NCI-H1436 (cell line): ENCODE results near the gene LENG1.
"Not testable (repeated sequence)": the region's sequence is repeated elsewhere in the genome, so short reads cannot be mapped to it uniquely, and the experiment has no call there.

ENCODE experiments used
- DNase-seq: peaks from one replicate; lab custom pipeline; 2025; lab: John Stamatoyannopoulos, UW

LENG1 gene

DNA sequence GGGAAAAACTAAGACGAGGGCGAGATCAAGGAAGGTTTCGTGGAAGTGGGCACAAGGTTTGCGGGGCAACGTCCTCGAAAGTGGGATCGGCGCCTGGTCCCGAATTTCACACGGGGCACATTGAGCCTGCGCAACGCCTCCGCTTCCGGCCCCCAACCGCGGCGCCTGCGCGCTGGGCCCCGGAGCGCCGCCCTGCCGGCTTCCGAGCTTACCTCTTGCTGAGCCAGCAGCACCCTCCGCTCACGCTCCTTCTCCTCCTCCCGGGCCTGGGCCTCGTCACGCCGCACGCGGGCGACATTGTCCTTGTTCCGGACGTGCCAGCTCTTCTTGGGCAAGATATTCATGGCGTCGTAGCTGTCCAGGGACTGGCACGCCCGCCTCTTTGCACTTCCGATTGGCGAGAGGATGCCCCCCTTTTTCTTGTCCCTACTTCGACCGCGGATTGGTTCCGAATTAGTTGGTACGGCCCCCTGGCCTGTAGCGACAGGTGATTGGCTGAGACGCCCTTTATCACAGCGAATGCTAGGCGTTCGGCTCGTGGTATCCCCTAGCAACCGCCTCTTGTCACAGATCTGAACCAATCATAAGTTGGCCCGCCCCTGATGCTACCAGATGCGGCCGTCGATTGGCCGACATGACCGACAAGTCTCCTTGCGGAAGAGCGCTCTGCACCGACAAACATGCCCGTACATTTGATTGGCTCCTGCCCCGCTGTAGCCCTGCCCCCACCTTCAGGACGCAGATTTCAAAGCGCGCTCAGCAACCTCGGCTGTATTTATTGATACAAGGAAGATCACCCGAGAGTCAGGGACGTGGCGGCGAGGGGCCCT is at the start of gene LENG1:
LENG1 (minus strand) TSS at position 370 of the 830 bp plus-strand sequence; CDS start at position 344, 26 bp downstream.
- DNase-seq, result peak; percentile 100

DNA sequence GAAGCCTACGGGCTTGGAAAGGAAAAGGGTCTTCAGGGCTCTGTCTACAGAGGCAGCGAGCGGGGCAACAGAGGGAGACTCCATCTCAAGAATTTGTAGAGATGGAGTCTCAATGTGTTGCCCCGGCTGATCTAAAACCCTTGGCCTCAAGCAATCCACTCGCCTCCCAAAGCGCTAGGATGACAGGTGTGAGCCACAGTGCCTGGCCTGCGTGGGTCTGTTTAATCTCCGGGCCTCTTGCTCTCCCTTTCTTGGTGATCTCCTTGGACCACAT is 49.2 kb upstream of the LENG1 start:
- DNase-seq, result no peak

DNA sequence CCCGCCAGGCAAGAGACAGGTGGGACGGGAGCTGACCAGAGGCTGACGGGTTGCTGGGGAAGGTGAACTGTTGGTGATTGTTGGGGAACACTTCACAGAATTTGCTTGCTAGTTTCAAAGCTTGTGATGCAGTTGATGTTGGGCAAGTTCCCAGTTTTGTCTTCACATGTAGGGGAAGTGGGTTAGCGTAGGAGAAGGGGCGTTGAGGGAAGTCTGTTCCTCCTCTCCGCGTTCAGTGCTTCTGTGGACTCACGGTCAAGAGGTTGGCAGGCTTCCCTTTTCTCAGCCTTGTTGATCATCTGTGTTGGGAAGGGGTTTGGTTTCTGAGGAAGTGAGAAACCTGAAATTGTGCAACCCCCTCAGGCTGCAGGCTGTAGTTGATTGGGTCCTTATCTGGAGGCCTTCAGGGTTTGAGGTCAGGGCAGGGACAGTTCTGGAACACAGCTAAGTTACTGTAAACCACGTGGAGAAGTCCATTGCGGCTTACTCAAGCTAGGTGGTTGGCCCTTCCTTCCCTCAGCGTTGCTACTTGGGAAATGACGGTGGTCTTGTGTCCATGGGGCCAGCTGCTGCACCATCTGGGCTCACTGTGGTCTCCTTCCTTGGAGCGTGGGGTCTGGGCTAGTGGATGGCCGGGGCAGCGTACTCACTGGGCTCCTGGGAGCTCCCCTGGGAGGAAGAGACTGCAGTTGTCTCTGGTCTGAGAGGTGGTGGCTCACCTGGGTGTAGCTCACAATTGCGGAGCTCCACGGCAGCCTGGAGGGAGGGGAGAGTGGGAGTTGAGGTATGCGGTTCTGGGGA is 48.7 kb upstream of the LENG1 start:
- DNase-seq, result no peak

DNA sequence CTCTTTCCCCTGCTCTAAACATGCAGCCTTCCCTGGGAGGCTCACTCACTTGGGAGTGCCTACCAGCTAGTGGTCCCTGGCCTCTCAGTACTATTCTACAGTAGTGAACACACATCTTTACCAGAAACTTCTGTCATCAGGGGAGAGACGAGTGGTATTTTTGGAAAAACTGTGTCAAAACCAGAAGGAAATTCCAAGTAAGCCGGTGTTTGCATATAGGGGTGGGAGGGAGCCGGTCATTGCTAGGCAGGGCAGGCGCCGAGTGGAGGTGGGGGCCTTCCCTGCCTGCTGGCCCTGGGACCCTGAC is 48.1 kb upstream of the LENG1 start:
- DNase-seq, result no peak

DNA sequence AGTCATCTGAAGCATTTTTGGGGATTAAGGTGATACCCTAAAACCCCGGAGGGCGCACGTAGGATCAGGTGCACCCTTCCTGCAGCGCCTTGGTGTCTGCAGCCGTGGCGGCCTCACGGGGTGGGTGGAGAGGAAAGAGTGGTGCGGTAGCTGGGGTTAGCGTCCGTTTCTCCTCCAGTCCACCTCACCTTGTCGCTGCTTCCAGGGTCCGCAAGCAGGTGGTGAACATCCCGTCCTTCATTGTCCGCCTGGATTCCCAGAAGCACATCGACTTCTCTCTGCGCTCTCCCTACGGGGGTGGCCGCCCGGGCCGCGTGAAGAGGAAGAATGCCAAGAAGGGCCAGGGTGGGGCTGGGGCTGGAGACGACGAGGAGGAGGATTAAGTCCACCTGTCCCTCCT is 47.7 kb upstream of the LENG1 start:
- not testable (repeated sequence) for DNase-seq

DNA sequence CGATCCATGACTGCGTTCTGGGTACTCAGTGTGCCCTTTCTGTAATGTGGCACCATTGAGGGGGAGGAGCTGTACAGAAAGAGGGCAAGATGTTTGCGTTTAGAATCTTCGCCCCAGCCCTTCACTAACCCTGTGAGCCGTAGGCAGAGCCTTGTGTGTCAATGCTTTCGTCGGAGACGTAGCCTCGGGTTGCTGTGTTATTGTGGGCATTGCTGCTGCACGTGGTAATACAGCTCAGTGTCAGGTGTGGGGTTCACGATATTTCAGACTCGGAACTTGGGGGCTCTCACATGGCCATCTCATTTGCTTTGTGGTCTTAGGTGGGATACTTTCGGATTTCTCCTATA is 47.3 kb upstream of the LENG1 start:
- DNase-seq, result no peak

DNA sequence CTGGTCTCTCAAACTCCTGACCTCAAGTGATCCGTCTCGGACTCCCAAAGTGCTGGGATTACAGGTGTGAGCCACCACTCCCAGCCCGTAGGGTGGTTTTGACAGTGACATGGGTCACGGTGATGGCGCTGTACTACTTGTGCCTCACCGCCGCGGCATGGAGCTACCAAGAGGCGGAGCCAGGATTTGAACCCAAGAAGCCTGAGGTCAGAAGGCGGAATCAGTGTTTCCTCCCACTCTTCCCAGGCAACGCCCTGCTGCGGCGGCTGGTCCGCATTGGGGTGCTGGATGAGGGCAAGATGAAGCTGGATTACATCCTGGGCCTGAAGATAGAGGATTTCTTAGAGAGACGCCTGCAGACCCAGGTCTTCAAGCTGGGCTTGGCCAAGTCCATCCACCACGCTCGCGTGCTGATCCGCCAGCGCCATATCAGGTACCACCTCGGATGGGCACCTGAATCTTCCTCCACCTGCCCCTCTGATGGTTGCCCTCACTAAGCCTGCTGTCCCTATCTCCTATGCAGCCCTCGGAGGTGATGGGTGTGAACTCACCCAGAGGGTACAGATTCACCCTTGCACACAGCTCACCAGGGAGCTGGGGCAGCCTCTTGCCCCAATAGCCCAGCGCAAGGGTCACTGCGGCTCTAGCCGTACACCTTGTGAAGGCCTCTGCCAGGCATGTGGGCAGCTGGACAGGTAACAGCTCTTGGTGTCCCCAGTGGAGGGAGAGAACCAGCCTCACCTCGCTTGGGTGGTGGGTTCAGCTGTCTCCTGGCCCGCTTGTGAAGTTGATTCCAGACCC is 46.7 kb upstream of the LENG1 start:
- DNase-seq, result no peak

DNA sequence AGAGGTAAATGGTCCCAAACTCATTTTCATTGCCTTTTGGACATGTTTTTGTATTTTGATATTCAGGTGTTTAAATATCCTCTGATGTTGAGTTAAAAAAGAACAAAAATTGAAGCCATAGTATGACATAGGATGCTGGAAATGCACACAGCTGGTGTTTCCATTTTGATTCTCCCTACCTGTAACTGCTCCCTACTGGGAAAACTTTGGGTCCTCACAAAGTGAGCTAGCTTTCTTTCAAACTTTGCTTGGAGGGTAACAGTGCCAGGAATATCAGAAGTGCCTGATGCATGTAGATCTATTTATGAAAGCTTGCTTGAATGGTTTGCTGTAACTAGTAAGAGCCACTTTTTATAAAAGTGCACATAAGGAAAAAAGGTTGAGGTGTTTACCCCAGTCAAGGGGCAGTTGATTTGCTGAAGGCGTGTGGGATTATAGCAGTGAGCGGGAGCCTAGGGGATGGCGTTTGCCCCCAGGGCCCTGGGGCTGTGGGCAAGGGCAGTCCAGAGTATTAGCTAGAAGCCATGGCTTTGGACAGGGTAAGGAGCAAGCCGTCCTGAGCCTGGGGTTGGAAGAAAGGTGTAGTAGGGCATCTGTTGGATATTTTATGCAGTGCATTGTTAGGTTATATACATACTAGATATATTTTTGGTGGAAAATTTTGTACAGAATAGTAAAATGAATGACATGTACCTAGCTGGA is 45.4 kb upstream of the LENG1 start:
- no peak for DNase-seq

DNA sequence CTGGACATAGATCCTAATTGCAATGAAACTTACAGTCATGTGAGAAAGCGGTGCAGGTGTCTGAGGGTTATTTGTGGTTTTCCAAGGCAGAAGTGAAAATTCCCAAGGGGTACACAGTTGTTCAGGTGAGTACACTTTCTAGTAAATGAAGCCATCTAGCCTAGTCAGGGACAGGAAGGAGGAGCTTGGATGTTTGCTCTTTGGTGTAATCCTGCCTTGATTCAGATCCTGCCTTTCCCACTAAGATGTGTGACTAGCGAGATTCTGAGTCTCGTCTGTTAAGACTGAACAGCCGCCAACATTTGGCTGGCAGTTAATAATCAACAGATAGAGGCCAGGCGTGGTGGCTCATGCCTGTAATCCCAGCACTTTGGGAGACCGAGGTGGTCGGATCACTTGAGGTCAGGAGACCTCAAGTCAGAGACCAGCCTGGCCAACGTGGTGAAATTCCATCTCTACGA is 43.7 kb upstream of the LENG1 start:
- DNase-seq, result no peak

DNA sequence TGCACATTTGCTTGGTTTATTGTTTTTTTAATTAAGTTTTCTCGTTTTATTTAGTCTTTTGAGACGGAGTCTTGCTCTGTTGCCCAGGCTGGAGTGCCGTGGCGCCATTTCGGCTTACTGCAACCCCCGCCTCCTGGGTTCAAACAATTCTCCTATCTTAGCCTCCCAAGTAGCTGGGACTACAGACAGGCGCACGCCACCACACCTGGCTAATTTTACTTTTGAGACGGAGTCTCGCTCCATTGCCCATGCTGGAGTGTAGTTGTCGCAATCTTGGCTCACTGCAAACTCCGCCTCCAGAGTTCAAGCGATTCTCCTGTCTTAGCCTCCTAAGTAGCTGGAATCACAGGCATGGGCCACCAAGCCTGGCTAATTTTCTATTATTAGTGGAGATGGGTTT is 42.5 kb upstream of the LENG1 start:
- no peak for DNase-seq

DNA sequence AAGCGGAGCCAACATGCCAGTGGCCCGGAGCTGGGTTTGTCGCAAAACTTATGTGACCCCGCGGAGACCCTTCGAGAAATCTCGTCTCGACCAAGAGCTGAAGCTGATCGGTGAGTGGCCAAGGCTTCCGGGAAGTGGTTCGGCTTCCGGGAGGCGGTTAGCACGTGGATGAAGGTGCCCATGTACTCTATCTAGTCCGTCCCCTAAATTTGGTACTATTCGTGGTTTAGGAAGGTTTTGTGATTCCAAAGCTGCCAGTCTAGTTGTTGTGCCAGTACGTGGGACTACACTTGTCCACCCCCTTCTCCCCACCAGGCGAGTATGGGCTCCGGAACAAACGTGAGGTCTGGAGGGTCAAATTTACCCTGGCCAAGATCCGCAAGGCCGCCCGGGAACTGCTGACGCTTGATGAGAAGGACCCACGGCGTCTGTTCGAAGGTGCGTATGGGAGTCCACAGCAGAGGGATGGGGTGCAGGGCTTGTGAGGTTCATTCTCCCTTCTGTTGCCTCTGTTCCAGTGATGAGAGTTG is 41.7 kb upstream of the LENG1 start:
- no peak for DNase-seq

DNA sequence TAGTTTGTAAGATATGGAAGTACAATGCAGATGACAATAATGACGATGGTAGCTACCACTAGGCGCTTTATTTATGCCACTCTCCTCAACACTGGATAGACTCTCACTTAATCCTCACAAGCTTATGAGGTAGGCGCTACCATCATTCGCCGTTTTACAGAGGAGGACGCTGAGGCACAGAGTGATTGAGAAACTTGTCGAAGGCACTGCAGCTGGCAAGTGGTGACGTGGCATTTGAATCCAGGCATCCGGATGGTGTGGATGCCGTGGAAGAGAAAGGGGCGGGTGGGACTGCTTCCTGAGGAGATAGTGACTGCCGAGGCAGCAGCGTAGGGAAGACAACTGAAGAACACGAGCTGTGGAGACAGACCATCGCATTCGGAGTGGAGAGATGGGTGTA is 39.9 kb upstream of the LENG1 start:
- no peak for DNase-seq

DNA sequence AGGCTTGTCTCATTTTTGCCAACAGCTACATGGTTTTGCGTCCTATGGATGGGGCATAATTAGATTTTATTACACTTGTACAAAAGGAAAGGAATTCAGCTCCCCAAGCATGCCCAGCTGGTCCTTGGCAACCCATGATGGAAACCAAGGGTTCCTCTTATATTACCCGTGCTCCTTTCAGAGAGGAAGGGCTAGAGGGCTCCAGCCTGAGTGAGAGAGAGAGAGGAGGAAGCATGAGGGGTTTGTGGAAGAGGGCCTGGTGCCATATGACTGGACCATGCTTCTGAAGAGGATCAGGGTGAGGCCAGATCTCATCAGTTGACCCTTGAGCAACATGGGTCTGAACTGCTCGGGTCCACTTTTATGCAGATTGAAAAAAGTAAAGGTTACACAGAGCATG is 37.6 kb upstream of the LENG1 start:
- no peak for DNase-seq

DNA sequence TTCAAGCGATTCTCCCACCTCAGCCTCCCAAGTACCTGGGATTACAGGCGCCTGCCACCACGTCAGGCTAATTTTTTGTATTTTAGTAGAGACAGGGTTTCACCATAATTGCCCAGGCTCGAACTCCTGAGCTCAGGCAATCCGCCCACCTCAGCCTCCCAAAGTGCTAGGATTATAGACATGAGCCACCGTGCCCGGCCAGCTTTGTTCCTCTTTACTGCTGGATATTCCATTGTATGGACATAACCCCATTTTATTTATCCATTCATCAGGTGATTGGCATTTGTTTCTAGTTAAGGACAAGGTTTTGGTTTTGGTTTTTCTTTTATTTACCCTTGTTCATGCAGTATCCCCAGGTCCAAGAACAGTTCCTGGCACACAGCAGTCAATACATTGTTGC is 37.0 kb upstream of the LENG1 start:
- DNase-seq, result no peak

DNA sequence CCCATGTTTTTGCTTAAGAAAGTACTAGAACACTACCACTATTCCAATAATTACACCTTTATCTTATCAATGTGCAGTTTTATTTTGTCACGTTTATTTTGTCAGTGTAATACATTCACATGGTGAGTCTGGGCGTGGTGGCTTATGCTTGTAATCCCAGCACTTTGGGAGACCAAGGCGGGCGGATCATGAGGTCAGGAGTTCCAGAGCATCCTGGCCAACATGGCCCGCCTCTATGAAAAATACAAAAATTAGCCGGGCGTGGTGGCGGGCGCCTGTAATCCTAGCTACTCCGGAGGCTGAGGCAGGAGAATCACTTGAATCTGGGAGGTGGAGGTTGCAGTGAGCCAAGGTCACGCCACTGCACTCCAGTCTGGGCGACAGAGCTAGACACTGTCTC is 34.9 kb upstream of the LENG1 start:
- not testable (repeated sequence) for DNase-seq

DNA sequence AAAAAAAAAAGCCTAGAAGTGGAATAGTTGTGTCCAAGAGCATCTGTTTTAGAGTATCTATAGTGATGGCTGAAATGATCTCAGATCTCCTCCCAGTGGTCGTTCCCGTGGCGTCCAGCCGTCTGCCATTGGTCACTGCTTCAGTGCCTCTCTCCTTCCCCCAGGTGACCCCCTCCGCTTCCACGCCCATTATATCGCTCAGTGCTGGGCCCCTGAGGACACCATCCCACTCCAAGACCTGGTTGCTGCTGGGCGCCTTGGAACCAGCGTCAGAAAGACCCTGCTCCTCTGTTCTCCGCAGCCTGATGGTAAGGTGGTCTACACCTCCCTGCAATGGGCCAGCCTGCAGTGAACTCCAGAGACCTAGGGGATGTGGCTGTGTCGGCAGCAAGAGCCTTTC is 33.5 kb upstream of the LENG1 start:
- DNase-seq, result no peak

DNA sequence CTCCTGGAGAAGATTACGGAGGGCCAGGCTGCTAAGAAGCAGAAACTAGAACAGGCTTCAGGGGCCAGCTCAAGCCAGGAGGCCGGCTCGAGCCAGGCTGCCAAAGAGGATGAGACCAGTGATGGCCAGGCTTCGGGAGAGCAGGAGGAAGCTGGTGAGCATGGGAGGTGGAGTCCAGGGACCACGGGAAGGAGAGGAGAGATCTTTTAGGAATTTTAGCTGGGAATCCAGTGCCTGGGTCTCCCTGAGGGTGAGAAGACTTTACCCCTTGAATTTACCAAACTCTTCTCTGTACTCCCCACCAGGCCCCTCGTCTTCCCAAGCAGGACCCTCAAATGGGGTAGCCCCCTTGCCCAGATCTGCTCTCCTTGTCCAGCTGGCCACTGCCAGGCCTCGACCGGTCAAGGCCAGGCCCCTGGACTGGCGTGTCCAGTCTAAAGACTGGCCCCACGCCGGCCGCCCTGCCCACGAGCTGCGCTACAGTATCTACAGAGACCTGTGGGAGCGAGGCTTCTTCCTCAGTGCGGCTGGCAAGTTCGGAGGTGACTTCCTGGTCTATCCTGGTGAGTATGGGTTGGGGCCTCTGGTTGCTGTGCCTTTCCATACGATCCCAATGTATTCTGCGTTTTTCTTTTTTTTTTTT is 32.4 kb upstream of the LENG1 start:
- no peak for DNase-seq

DNA sequence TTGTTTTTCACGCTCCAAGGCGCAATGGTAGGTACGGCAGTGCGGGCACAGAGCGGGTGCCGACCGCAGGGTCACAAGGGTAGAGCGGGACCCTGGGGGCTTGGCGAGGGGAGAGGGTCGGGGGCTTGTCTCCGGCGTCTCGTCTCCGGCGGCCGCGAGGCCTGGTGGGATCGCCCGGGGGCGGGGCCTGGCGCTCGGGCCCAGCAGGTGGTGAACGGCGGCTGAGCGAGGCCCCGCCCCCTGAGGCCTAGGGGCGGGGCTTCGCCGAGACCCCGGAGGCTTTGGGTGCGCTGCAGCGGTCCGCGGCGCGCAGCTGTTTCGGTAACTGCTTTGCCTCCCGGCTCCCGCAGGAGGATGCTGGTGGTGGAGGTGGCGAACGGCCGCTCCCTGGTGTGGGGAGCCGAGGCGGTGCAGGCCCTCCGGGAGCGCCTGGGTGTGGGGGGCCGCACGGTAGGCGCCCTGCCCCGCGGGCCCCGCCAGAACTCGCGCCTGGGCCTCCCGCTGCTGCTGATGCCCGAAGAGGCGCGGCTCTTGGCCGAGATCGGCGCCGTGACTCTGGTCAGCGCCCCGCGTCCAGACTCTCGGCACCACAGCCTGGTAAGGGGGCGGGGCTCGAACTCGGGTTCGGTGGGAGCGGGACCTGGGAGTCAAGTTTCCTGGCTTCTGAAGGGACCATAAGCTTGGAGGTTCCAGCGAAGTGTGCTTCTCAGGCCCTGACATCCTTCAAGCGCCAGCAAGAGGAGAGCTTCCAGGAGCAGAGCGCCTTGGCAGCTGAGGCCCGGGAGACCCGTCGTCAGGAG is 31.7 kb upstream of the LENG1 start, which contains the start of gene TSEN34:
TSEN34 (plus strand) TSS at position 298 of the 800 bp plus-strand sequence; CDS start at position 355, 57 bp downstream.
- peak; percentile 89 for DNase-seq

DNA sequence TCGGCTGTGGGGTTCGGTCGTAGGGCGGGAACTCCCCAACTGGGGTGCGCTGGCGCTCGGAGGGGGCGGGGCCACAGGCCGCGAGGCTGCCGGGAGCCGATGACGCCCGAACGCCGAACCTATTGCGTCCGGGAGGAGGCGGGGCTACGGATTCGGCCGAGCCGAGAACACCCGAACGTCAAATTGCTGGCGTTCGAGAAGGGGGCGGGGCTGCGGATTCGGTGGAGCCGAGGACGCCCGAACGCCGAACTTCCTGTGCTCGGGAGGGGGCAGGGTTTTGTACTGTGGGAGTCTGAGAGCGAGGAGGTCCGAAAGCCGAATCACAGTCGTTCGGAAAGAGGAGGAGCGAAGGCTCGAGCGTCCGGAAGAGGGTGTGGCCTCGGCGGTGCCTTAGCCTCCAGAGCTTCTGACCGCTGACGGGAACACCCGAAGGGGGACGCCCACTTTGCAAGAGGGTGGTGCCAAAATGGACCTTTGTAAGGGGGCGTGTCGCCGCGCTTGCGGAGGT is 31.0 kb upstream of the LENG1 start:
- peak; percentile 100 for DNase-seq
